ENCODE measurements around the gene RNU1-2. TPM values are rescaled to one million over a fixed set of nuclear protein-coding genes. Genes with fewer than 3 reads are reported as not detected.
"Not testable (repeated sequence)": the region's sequence is repeated elsewhere in the genome, so short reads cannot be mapped to it uniquely, and the experiment has no call there.

RNU1-2 gene
- total and polyA plus RNA-seq, 2 of the 4 experiments (the other 2 are of a cell fraction), result under 0.01 TPM; not detected in 1

GRCh38 chr1:16929146-16930041 lies 33.6 kb downstream of the RNU1-2 start:
- H3K36me3 ChIP-seq (ENCODE audit: control insufficient read depth, insufficient read depth, low read length); H3K56ac ChIP-seq (ENCODE audit: extremely low read depth, insufficient read depth, low read length); H3K79me1 ChIP-seq (ENCODE audit: low read depth in 1 of 2, low read length in 2 of 2); H2AK5ac ChIP-seq (ENCODE audit: low read depth, low read length); BruUV-seq (replicated peaks); H3K14ac ChIP-seq (replicated peaks; ENCODE audit: low read depth, low read length); POLR2A ChIA-PET (ENCODE audit: unreplicated experiment); H4K91ac ChIP-seq (ENCODE audit: insufficient read depth, low read depth, low read length); ATAC-seq (ENCODE audit: low read depth); H2BK120ac ChIP-seq (ENCODE audit: low read depth, low read length); H4K8ac ChIP-seq (ENCODE audit: low read depth in 2 of 2, low read length in 2 of 2); H3K27me3 ChIP-seq (ENCODE audit: control insufficient read depth, insufficient read depth, low read length); H2AK9ac ChIP-seq (replicated peaks; ENCODE audit: low read depth, low read length, poor library complexity); H4K20me1 ChIP-seq (ENCODE audit: insufficient read depth, low read length); H3K4me3 ChIP-seq (ENCODE audit: insufficient read depth, low read depth, low read length); in situ Hi-C loops (cut with MboI; ENCODE audit: low sequenced_read_pairs); DNase-seq; H3K9me1 ChIP-seq (ENCODE audit: insufficient read depth, low read length); H3K23ac ChIP-seq (ENCODE audit: low read depth, low read length); H3K18ac ChIP-seq (ENCODE audit: low read depth, low read length); H2BK15ac ChIP-seq (ENCODE audit: low read depth, low read length); H3K4me2 ChIP-seq (ENCODE audit: low read depth, low read length); H3K27ac ChIP-seq (ENCODE audit: insufficient read depth, low read length); H2BK20ac ChIP-seq (ENCODE audit: low read depth, low read length); H2BK5ac ChIP-seq (ENCODE audit: low read depth, low read length, poor library complexity, severe bottlenecking); H3K4ac ChIP-seq (ENCODE audit: low read depth, low read length); H4K5ac ChIP-seq (ENCODE audit: low read depth, low read length); H3K9me3 ChIP-seq (ENCODE audit: control insufficient read depth, insufficient read depth, low read length); dilution Hi-C loops (cut with HindIII; ENCODE audit: low sequenced_read_pairs, unreplicated experiment); H3K9ac ChIP-seq (ENCODE audit: low read depth, low read length); H3K4me1 ChIP-seq (ENCODE audit: control insufficient read depth, insufficient read depth, low read length): not testable (repeated sequence)
- CTCF ChIA-PET, result interaction anchor here (0.5 to 0.6 kb wide), 2 partner anchors 11 to 100 kb away, joined by 3 read pairs; no protein-coding TSS in a partner anchor
- peak overlapping the region; percentile 9 for H2AFZ ChIP-seq (replicated peaks; ENCODE audit: low read length, poor library complexity)
- intact Hi-C loops (cut with micrococcal nuclease), result loop anchor here (5.0 kb wide), 1 partner anchor 317 kb away; the partner anchor contains the start of gene NBPF1
- 82% methylated on average over 12 of the region's 24 CpGs; no CpG with 5 or more reads in 1 of the 2 experiments for WGBS, 2 experiments (ENCODE audit: extremely low coverage in 2 of 2, insufficient read length in 1 of 2)

- H3K56ac ChIP-seq (ENCODE audit: extremely low read depth, insufficient read depth, low read length); dilution Hi-C loops (cut with HindIII; ENCODE audit: low sequenced_read_pairs, unreplicated experiment); H3K23ac ChIP-seq (ENCODE audit: low read depth, low read length); in situ Hi-C loops (cut with MboI; ENCODE audit: low sequenced_read_pairs); DNase-seq; H3K27ac ChIP-seq (ENCODE audit: insufficient read depth, low read length); H2BK20ac ChIP-seq (ENCODE audit: low read depth, low read length); H3K27me3 ChIP-seq (ENCODE audit: control insufficient read depth, insufficient read depth, low read length); H3K18ac ChIP-seq (ENCODE audit: low read depth, low read length); H3K4me2 ChIP-seq (ENCODE audit: low read depth, low read length); H4K91ac ChIP-seq (ENCODE audit: insufficient read depth, low read depth, low read length); H3K4me1 ChIP-seq (ENCODE audit: control insufficient read depth, insufficient read depth, low read length); H3K79me1 ChIP-seq (ENCODE audit: low read depth in 1 of 2, low read length in 2 of 2); H4K5ac ChIP-seq (ENCODE audit: low read depth, low read length); H3K14ac ChIP-seq (replicated peaks; ENCODE audit: low read depth, low read length); H3K4ac ChIP-seq (ENCODE audit: low read depth, low read length); H3K9me3 ChIP-seq (ENCODE audit: control insufficient read depth, insufficient read depth, low read length); H2BK5ac ChIP-seq (ENCODE audit: low read depth, low read length, poor library complexity, severe bottlenecking); H4K8ac ChIP-seq (ENCODE audit: low read depth in 2 of 2, low read length in 2 of 2); H2BK120ac ChIP-seq (ENCODE audit: low read depth, low read length); H2AK9ac ChIP-seq (replicated peaks; ENCODE audit: low read depth, low read length, poor library complexity); H2AK5ac ChIP-seq (ENCODE audit: low read depth, low read length); H4K20me1 ChIP-seq (ENCODE audit: insufficient read depth, low read length); H3K36me3 ChIP-seq (ENCODE audit: control insufficient read depth, insufficient read depth, low read length); BruUV-seq (replicated peaks); H2AFZ ChIP-seq (replicated peaks; ENCODE audit: low read length, poor library complexity); ATAC-seq (ENCODE audit: low read depth); POLR2A ChIA-PET (ENCODE audit: unreplicated experiment); H3K9ac ChIP-seq (ENCODE audit: low read depth, low read length); H3K9me1 ChIP-seq (ENCODE audit: insufficient read depth, low read length); H3K4me3 ChIP-seq (ENCODE audit: insufficient read depth, low read depth, low read length); H2BK15ac ChIP-seq (ENCODE audit: low read depth, low read length): not testable (repeated sequence)
- intact Hi-C loops (cut with micrococcal nuclease), result loop anchor here (5.0 kb wide), 1 partner anchor 319 kb away; the partner anchor contains the start of gene NBPF1
- WGBS, 2 experiments (ENCODE audit: extremely low coverage in 2 of 2, insufficient read length in 1 of 2), result 86% methylated on average over 7 of the region's 18 CpGs; no CpG with 5 or more reads in 1 of the 2 experiments
- CTCF ChIA-PET, result interaction anchor here (0.7 kb wide), 1 partner anchor 300 kb away, joined by 3 read pairs; no protein-coding TSS in a partner anchor
Measured at GRCh38 chr1:16931206-16931934, 35.6 kb downstream of the RNU1-2 start.
